ENCODE data around the gene SOBP.

The SOBP gene

DNA sequence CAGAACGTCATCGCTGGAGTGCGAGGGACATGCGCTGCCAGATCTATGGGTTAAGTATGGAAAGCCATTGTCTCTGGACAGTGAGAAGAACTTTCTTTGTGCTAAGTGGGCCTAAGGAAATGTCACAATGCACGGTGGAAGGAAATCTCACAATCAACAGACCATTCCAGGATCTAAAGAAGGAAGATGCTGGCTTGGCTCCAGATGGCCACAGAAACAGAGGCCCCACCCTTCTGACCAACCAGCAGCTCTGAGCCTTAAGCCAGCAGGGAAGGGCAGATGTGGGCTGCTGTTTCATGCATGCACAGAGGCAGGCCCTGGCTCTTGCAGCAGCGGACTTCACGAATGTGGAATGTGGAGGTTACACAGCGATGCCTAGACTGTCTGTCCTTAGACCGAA, 156.3 kb downstream of the SOBP start:
- DNase-seq: no peak

DNA sequence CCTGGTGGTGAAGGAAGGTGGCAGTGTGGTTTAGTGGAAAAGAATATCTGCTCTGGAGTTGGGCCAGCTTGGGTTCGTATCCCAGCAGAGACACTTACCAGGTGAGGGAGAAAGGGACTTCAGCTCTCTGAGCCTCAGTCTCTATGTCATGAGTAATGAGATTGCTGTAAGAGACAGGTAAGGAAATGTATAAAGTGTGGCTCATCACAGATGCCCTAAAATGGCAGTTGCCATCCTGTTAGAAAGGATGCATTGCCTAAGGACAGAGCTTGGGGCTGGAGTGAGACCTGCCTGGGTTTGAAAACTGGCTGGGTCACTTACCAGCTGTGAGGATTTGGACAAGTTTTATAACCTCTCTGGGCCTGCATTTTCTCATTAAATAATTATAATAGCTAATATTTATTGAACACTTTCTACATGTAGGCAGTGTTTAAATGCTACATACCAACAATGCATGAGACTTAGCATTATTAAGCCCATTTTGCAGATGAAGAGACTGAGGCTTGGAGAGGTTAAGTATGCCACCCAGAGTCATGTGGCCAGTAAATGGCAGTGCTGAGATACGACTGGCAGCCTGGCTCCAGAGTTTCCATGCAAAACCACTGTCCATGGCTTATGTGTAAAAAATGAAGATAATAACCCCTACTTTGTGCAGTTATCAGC, 157.0 kb downstream of the SOBP start:
- DNase-seq: no peak

DNA sequence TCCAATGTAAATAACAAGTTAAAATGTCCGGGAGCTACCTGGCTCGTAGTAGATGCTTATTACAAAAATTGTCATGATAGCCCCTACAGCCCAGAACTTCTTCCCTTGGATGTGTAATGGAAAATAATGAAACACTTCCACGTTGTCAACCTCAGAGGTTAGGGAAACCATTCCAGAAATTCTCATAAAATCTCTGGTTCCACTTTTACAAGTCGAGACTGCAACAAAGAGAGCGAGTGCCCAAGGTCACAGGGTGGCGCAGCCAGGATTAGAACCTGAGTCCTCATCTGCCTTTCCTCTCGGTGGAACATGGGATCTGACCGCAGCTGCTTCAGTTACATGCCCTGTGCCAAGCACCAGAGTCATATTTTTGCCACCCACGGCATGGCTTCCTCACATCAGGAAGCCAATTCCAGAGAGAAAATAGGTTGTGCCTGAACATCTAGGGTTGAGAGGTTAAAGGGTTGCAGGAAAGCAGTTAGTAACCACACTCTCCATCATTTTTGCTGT, 157.6 kb downstream of the SOBP start:
- DNase-seq: no peak

DNA sequence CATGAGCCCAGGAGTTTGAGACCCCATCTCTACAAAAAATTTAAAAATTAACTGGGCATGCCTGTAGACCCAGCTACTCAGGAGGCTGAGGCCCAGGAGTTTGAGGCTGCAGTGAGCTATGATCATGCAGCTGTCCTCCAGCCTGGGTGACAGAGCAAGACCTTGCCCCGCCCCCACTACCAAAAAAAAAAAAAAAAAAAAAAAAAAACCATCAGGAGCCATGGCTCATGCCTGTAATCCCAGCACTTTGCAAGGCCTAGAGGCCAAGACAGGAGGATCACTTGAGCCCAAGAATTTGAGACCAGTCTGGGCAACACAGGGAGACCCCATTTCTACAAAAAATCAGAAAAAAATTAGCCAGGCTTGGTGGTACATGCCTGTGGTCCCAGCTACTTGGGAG, 159.1 kb downstream of the SOBP start:
- DNase-seq: no peak

DNA sequence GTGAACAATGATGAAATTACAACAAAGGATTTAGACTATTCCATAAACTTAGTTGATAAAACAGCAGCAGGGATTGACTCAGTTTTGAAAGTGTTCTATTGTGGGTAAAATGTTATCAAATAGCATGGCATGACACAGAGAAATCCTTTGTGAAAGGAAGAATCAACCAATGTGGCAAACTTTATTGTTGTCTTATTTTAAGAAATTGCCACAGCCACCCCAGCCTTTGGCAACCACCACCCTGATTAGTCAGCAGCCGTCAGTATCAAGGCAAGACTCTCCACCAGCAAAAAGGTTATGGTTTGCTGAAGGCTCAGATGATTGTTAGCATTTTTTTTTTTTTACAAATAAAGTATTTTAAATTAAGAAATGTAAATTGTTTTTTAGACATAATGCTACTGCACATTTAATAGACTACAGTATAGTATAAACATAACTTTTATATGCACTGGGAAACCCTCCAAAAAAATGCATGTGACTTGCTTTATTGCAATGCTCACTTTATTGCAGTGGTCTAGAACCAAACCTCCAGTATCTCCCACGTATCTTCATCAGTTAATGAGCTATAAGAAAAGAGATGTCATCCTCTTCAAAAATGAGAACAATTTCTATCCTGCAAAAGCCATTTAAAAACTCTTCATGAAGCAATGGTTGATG, 162.7 kb downstream of the SOBP start:
- DNase-seq: no peak

DNA sequence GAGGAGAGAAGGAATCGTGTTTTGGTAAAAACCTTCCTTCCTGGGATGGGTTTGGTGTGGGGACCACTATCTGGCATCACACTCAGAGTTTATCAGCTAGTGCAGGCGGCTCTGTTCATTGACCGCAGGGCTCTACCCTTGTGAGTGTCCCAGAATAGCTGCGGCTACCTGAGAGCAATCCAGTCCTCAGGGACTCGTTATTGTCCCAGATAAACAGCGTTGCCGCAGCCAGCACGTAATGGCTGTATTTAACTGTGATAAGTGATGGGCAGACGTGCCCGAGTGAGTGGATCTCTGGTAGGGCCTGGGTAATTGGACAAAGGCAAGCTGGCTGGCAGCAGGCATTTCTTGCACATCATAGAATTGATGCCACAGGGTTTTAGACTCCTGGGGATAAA, 163.3 kb downstream of the SOBP start:
- no peak for DNase-seq

DNA sequence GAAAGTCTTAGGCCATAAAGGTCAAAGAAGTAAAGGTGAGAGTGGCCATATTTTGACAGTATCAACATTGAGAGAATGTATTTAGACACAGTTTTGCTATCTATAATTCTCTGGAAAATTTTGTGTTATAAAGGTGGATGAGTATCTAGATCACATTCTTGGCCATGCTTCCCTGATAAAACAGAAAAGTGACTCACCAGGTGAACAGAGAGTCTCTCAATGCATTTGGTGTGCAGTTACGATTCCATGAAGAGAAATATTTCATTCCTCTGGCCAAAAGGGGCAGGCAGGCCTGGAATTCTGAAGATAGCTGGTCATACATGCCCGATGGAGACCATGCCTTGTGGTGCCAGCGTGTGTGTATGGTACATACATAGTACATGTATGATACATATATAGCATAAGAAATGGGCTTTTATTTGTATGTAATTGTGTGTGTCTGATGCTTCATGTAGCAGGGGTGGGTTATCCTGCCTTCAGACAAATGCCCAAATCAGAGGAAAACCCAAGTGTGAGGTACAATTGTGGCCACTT, 164.0 kb downstream of the SOBP start:
- no peak for DNase-seq

DNA sequence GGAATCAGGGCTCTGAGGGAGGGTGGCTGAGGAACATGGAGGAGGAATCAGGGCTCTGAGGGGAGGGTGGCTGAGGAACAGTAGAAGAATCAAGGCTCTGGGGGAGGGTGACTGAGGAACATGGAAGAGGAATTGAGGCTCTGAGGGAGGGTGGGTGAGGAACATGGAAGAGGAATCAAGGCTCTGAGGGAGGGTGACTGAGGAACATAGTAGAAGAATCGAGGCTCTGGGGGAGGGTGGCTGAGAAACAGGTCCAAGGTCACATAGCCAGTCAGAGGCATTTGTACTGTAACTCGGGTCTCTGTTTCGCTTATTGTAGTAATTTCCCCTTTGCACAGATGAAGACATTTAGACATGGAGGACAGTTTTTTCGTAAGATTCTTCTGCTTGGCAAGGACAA, 164.8 kb downstream of the SOBP start:
- no peak for DNase-seq

DNA sequence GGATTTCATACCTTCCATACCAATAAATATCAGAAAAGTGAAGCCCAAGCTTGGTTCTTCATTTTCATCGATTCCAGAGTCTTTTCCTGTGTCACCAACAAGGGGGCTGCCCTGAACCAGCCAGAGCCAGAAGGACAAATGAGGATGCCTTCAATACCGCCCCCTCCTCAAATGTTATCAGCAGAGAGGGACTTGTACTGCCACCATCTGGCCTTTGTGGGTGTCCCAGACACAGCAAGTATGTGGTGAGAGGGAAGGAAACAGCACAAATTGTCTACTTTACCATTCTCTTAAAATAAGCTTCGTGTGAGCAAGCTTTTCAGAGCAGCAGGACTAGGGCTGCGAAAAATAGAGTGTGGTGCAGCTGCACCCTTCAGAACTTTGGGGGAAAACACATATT, 165.3 kb downstream of the SOBP start:
- DNase-seq: peak; percentile 69

DNA sequence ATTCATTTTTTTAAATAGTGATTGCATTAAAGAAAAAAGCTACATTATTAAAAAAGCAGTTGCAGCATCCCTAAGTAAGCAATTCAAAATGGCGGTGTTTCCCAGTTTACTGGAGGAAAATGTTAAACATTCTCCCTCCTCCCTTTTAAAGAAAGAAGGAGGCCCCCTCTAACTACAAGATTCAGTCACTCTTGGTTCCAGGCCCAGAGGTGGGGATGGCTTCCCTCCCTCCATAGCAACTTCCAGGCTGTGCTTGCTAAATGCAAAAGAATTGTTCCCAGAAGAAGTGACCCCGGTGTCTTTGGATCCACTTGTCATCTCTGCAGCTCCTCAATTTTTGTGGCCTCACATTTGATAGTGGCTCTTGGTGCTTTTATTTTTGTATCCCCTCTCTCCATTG, 165.9 kb downstream of the SOBP start:
- no peak for DNase-seq

DNA sequence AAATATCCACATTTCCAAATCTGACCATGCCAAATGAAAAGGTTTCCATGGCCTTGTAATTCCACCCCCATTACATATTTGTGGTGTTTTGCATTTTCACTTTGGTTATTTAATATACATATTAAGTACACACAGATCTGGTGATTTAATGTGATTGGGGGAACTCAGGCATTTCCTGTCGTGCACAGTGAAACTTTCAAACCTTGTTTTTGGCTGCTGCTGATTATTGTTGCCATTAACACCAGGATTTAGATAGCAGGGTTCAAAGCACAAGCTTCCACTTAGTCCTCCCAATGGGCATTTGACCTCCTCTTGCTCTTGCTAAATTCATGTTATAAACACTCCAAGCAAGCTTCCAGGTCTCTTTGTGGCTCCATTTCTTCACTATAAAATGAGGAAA, 166.5 kb downstream of the SOBP start:
- DNase-seq: no peak

DNA sequence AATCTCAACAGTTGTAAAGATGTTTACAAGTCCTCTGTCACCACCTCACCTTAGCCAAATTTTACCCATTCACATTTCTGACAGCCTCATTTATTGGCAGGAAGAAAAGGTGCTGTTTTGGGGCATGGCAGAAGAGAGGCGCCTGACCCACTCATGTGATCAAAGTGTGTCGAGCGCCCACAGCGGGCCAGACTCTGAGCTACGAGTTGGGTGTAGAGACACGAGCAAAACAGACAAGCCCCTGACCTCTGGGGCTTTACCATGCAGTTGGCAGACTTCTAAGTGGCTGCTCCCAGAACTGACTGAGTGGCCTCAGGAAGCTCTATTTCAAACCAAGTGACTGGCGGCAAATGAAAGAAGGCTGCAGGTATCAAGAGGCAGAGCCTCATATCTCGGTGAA, 167.0 kb downstream of the SOBP start:
- no peak for DNase-seq

DNA sequence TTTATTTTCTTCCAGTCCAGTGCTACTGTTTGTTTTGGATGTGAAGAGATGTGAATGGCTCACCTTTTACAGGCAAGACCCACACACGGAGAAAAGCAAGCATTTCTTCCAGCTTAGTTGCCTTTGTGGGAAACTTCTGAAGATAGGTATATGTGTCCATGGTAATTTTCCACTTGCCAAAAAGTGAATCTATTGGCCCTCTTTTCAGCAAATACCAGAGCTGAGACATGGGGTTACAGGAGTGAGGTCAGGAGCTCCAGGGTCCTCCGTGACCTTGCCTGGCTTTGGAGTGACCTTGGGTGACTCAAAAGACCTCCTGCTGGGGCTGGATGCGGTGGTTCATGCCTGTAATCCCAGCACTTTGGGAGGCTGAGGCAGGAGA, 167.4 kb downstream of the SOBP start:
- DNase-seq: no peak

DNA sequence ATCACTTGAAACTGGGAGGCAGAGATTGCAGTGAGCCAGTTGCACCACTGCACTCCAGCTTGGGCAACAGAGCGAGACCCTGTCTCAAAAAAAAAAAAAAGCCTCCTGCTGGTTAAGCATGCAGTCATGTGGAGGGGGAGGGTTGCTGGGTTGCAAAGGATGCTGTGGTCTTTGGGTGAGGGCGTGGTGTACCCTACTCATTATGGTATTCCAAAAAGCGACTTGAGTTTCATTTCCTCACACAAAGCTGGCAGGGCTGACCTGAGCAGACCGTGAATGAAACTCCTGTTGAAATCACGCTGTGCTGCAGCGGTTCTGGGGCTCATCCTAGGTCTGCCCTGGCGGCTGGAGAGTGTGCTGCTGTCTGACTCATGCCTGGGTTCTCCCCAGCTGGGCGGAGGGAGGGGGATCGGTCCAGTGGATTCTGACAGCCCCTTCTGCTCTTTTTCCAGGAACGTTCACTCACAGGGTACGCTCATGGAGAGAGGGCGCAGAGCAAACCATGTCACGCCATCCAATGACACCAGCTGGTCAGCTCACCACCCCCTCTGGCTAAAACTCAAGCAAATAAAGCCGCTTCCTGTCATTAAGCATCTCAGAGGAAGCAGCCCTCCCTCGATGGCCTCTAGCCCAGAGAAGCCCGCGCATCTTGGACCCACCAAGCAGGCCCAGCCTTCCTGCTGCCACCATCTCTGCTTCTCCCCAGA, 168.0 kb downstream of the SOBP start:
- DNase-seq: no peak

DNA sequence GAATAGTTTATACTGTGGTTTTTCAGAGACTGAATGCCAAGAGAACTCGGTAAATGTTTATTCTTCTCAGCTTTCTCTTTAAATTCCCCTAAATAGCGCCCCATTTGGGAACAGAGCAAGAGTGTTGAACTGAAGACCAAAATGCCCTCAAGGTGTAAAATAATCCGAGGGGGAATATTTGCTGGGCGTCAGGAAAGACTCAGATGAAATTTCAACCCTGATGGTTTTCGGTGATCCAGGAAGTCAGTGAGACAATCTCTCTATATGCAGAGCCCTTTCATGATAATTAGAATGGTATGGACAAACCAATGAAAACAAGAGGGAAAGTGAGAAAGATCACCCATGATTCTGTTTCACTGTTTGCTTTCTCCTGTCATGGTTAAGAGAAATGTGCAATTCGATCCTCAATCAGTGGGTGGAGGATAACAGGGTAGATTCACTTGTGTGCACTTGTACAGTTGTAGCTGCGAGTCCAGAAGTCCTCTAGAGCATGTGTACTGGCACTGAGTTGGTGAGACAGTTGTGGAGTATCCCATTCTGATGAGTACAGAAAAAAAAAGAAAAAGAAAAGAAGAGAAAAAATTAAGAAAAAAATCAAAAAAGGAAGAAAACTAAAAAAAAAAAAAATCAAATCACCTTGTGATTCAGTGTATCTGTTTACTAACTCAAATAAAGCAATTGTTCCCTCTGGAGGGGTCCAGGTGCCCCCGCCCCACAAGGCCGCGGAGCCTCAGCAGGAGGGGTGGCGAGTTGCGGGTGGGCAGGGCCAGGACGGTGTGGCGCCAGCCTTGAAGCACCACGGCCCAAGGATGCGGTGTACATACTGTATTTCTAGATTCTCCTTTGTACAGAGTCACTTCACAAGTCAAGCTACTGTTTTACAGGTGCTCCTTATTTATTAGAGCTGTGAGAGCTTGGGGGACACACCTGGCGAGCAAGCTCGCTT, 169.3 kb downstream of the SOBP start:
- no peak for DNase-seq

DNA sequence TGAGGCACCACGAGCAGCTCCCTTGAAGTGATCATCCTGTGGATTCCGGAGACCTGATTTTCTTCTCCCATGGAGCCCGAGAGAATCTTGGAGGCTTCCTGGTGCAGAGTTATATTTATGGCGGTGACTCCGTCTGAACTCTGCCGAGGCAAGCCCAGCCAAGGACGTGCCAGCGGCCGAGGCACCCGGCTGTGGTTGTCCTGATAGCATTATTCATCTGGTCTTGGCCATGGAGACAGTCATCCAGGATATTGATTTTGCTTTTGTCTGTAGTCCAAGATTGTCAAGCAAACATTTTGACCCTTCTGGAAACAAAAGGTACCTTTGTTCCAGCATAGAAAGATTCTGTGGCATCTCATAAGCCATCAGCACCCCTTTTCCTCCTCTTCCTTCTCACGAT, 170.9 kb downstream of the SOBP start:
- DNase-seq: no peak

DNA sequence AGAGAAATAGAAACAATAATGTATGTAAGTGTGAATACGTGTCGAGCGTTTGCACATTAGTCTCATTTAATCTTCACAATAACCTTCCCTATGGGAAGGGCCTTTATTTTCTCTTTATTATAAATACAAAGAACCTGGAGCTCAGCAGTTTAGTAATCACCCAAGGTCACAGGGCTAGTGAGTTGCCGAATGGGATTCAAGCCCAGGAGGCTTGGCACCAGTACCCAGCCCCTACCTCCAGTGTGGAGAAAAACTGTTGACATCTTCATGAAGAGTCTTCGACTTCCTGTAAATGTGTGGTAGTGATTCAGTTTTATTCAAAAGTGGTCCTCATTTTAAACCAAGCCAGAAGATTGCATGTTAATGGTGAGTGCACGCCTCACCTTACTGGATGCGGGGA, 171.4 kb downstream of the SOBP start:
- no peak for DNase-seq

DNA sequence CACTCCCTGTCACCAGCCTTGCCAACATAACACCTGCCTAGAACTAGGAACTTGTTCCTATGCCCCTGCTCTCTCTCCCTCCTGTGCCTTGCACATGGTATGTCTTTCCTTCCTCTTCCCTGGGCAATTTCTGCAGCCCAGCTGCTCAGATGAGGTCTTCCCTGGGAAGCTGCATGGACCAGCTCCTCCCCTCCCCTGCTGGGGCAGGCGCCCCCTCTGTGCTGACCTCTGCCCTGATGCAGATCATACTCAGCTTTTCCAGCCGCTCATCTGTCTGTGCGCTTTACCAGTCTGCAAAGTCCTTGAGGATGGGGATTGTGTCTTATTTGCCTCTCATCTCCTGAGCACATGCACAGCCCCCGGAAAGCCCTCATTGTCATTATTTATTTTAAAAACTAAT, 172.4 kb downstream of the SOBP start:
- no peak for DNase-seq

DNA sequence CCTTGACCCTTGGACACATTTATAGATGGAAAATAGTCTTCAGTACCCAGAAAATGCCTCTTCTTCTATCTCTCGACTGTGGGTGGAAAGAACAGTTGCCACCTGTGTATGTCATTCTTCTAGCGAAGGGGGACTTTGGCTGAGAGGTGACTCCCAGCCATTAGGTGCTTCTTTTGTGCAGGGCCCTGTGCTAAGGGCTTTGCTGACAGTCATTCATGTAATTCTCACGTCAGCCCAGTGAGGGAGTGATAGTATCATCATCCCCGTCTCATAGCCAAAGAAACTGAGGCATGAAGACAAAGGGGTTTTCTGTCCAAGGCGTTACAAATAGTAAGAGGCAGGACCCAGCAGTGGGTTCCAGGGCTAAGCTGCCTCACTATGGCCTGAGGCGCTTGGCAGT, 173.4 kb downstream of the SOBP start:
- DNase-seq: no peak

DNA sequence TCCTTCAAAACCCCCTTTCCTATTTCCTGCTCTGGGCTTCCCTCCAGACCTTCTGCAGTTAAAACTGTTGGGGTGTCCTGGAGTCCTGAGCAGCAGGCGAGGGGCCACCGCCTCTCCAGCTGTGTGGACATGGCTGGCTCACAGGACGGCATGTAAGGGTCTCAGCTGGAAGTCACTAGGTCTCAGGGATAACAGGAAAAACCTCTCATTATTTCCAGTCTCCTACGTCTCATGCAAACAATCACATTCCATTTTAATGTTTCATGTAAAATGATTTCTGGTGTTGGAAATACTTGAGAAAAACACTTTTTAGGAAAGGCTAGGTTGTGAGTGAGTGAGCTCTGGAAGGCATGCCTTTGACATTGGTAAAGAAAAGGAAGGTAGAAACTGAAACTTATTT, 175.5 kb downstream of the SOBP start:
- DNase-seq: no peak

DNA sequence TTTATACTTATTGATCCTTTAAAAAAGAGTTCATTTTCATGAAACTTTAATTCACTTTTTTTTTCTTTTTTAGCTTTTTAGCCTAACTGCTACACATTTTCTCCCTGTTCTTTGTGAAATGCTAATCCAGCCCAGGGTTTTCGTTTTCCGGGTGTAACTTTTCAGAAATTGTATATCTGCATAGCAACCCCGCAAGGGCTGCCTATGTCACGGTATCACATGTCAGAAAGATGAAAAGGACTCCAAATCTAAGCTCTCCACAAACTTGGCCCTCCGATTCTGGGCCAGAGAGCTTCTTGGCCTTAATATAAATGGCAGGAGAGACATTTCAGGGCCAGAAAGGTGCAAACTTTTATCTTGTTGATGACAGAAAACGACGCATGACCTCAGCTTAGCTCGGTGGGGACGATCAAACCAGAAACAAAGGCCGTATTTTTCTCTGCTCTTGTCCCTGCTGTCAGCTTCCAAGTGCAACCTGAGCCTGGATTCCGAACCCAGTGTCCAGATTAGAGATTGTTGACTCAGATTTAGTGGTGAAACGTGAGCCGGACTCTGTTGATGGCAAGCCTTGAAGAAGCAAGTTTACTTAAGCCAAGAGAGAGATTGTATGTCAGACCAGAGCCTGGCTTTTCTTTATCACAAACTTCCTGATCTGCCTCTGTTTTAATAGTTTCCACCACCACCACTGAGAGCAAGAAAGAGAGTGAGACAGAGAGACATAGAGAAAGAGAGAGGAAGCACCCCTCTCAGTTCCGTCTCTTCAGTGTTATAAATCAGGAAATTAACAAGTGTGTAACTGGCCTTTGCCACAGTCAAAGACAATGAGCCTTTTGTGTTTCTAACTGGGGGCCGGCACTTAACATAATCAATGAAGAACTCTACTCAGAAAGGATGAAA, 176.4 kb downstream of the SOBP start:
- peak; percentile 24 for DNase-seq
